Upper lobe of right lung (tissue), 1 donor: ENCODE data around the gene KLF11. TPM values are rescaled to one million over a fixed set of nuclear protein-coding genes. Genes with fewer than 3 reads are reported as not detected.
A peak's percentile ranks its signal among the peaks of the same experiment; 100 is the strongest.

Experiments used
- ATAC-seq: fragments of 200-7000 bp; cut with Tn5 transposase; one replicate; pipeline ENCODE4 v1.9.1; 2020; ENCODE audit warnings: mild to moderate bottlenecking, moderate library complexity
- DNase-seq: peaks from one replicate; pipeline ENCODE4 v3.0.0-alpha.2; 2020
- H3K27ac ChIP-seq: fragments of 200-600 bp; one replicate; pipeline ENCODE4 v1.8.0; 2022
- H3K27me3 ChIP-seq: fragments of 200-600 bp; one replicate; pipeline ENCODE4 v1.8.0; 2022; ENCODE audit warnings: mild to moderate bottlenecking
- H3K36me3 ChIP-seq: fragments of 200-600 bp; one replicate; pipeline ENCODE4 v1.8.0; 2022
- H3K4me1 ChIP-seq: fragments of 200-600 bp; one replicate; pipeline ENCODE4 v1.8.0; 2022
- H3K4me3 ChIP-seq: fragments of 200-600 bp; one replicate; pipeline ENCODE4 v1.8.0; 2022; ENCODE audit warnings: mild to moderate bottlenecking
- H3K9me3 ChIP-seq: fragments of 200-600 bp; one replicate; pipeline ENCODE4 v1.8.0; 2022
- CTCF ChIP-seq: fragments of 200-600 bp; IDR thresholded peaks from one replicate; pipeline ENCODE4 v1.8.0; 2022; ENCODE audit warnings: antibody characterized with exemption
- intact Hi-C: fragments of 100-400 bp; cut with DNase I; formaldehyde crosslinking; loops from one replicate; pipeline ENCODE4 v1.11.0; 2022
- total RNA-seq: library from RNA; stranded (reverse); fragmentation: NEBNext Ultra II Directional; extraction: Animal tissue kit (Norgen Biotek cat#: 25700); gene quantifications from one replicate; pipeline ENCODE4 v1.2.1, GENCODE V29; 2021
- donor health status: DM: no; HTN: yes; CAD: no; lungs with severe emphysema.

KLF11 gene
- total RNA-seq, 1 donor from 2014 or later, result 45.6 TPM

- intact Hi-C loops, result no loop called here
- Histone ChIP-seq H3K27ac (peak overlapping the region; percentile 72), H3K9me3 (no peaks in the 10 kb centered on the region), H3K27me3 (no peaks in the 10 kb centered on the region), H3K4me1 (peaks cover 26% of the 10 kb centered on the region), H3K4me3 (peak overlapping the region; percentile 16), H3K36me3 (peaks cover 32% of the 10 kb centered on the region)
- no peak for TF ChIP-seq CTCF
- no peak for DNase-seq
- ATAC-seq, result peak; percentile 50
Measured at GRCh38 chr2:10057231-10058107, 14.1 kb downstream of the KLF11 start.

GRCh38 chr2:10058251-10059015, 15.1 kb downstream of the KLF11 start:
- no peaks in the 10 kb centered on the region for H3K27me3 ChIP-seq
- TF ChIP-seq CTCF, result no peak
- peaks cover 26% of the 10 kb centered on the region for H3K4me1 ChIP-seq
- H3K4me3 ChIP-seq, result no peak overlapping the region
- H3K27ac ChIP-seq, result no peak overlapping the region
- intact Hi-C loops, result no loop called here
- H3K9me3 ChIP-seq, result no peaks in the 10 kb centered on the region
- DNase-seq (no peak), ATAC-seq (no peak)
- peaks cover 22% of the 10 kb centered on the region for H3K36me3 ChIP-seq

GRCh38 chr2:10059016-10059351, 15.6 kb downstream of the KLF11 start:
- no peaks in the 10 kb centered on the region for H3K27me3 ChIP-seq
- TF ChIP-seq CTCF, result no peak
- intact Hi-C loops, result no loop called here
- H3K9me3 ChIP-seq, result no peaks in the 10 kb centered on the region
- peaks cover 17% of the 10 kb centered on the region for H3K36me3 ChIP-seq
- DNase-seq (no peak), ATAC-seq (no peak)
- no peak overlapping the region for H3K4me3 ChIP-seq
- H3K4me1 ChIP-seq, result peaks cover 25% of the 10 kb centered on the region
- H3K27ac ChIP-seq, result no peak overlapping the region

GRCh38 chr2:10059552-10060335, 16.4 kb downstream of the KLF11 start:
- H3K9me3 ChIP-seq, result no peaks in the 10 kb centered on the region
- no peak for TF ChIP-seq CTCF
- no peaks in the 10 kb centered on the region for H3K27me3 ChIP-seq
- H3K36me3 ChIP-seq, result peaks cover 9% of the 10 kb centered on the region
- intact Hi-C loops, result no loop called here
- no peak overlapping the region for H3K4me3 ChIP-seq
- ATAC-seq (no peak), DNase-seq (no peak)
- H3K4me1 ChIP-seq, result peaks cover 17% of the 10 kb centered on the region
- H3K27ac ChIP-seq, result no peak overlapping the region

- Histone ChIP-seq H3K27me3 (no peaks in the 10 kb centered on the region), H3K4me3 (no peak overlapping the region), H3K9me3 (no peaks in the 10 kb centered on the region), H3K4me1 (peaks cover 14% of the 10 kb centered on the region), H3K27ac (no peak overlapping the region), H3K36me3 (no peaks in the 10 kb centered on the region)
- no peak for TF ChIP-seq CTCF
- ATAC-seq (no peak), DNase-seq (no peak)
- intact Hi-C loops, result no loop called here
Measured at GRCh38 chr2:10061221-10061925, 18.0 kb downstream of the KLF11 start.
